ENCODE measurements around the gene MEG3.

The MEG3 gene

DNA sequence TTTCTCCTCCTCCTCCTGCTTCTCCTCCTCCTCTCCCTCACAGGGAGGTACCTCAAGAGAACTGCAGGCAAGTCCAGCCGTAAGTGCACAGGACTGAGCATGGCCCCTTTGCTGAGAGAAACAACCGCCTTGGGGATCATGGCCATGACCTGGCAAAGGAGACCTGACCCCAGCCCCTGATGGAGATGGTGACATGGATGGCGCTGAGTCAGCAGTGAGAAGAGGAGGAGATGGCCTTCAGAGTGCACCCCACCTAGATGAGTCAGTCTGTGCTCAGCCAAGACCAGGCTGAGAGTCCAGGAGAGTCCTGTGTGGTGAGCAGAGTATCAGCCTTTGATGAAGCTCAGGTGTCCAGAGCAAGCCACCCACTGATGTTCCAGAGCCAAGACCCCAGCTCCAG lies 36.4 kb downstream of the MEG3 start:
- DNase-seq (ENCODE audit: low read depth in 1 of 2, low spot score in 1 of 2) = no peak

DNA sequence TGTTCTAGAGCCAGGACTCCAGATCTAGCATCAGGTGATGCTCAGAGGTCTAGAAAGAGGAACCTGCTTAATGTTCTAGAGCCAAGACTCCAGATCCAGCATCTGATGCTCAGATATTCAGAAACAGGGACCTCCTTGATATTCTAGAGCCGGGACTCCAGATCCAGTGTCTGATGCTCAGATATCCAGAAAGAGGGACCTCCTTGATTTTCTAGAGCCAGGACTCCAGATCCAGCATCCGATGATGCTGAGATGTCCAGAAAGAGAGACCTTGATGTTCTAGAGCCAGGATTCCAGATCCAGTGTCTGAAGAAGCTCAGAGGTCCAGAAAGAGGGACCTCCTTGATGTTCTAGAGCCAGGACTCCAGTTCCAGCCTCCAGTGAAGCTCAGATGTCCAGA lies 36.9 kb downstream of the MEG3 start:
- no peak for DNase-seq (ENCODE audit: low read depth in 1 of 2, low spot score in 1 of 2)

DNA sequence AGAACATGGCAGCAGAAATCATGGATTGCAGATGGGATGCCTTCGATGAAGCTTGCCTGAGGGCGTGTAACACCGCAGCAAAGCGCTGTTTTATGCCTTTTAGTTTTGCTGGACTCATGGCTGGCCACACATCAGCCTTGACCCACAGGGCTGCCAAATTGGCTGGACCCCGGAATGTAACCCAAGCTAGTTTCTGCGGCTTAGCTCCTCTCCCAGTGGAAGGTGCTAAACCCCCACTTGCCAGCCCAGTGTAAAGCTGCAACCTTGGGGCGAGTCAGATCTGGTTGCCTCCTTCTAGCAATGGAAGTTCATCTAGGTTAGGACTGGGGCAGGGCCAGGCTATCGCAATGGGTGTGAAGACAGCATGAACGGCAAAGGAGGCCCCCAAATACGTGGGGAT lies 38.3 kb downstream of the MEG3 start:
- no peak for DNase-seq (ENCODE audit: low read depth in 1 of 2, low spot score in 1 of 2)

DNA sequence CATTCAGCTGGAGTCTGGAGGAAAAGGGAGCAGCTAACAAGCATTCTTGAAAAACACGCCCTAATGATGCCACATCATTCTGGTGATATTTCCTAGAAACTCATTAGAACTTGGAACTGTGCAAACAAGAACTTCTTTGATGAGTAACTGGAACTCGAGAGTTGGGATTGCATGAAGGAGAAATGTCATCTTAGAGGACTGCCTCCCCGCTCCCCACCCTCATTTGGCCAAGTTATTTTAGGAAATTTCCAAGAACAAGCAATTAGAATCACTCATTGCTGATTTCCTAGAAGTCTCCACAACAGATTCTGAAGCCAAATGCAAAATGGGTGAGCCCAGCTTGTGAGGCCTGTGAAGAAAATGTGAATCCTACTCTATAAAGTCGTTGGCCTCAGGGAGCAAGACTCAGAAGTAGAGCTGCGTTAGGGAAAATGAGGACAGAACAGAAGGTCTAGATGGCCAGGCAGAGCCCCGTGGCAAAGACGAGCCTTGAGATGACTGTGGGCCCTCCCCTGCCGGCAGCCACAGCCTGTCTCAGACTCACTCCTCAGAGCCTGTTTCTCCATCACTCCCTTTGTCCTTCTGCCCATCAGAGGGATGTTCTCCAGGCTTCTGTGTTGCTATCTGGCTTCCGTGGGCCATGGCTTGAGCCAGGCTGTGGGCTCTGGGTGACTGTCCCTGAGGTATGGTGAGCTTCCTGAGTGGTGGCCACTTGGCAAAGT lies 39.2 kb downstream of the MEG3 start:
- no peak for DNase-seq (ENCODE audit: low read depth in 1 of 2, low spot score in 1 of 2)

DNA sequence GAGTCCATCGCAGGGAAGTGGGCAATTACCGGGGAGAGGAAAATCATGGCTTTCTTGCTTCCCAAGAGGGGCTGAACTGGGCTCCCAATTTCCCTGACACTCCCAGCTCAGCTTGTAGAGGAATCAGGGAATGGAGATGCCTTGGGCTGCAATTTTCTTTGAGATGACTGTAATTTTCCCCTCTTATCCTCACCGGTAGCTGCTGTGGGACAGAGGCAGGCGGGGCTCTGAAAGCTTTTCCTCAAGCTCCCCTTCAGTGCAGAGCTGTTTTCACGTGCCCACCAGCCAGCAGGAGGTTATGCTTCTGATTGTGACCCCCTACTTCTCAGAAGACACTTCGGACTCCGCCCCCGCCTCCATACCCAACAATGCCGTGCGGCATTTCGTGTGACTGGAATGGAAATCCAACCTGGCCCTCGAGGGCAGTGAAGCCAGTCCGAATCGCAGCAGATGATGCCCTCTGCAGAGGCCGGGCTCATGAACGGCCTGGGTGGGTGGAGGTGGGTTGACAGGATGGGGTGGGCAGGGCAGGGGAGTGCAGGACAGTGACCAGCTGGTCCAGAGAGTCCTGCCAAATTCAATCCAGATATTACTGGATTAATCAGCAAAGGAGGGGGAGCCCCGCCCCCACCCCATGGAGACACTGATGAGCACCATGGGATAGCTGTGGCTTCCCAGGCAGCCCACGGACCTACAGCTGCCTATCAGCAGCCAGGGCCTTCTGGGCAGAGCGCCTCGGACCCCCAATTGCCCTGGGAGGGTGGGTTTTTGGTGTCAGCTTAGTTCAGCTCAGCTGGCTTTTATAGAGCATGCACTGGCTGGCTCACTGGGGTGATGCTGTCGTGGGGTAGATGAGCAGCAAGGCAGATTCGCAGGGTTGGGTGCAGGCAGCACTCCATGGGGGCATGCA lies 40.0 kb downstream of the MEG3 start:
- DNase-seq (ENCODE audit: low read depth in 1 of 2, low spot score in 1 of 2) = no peak

DNA sequence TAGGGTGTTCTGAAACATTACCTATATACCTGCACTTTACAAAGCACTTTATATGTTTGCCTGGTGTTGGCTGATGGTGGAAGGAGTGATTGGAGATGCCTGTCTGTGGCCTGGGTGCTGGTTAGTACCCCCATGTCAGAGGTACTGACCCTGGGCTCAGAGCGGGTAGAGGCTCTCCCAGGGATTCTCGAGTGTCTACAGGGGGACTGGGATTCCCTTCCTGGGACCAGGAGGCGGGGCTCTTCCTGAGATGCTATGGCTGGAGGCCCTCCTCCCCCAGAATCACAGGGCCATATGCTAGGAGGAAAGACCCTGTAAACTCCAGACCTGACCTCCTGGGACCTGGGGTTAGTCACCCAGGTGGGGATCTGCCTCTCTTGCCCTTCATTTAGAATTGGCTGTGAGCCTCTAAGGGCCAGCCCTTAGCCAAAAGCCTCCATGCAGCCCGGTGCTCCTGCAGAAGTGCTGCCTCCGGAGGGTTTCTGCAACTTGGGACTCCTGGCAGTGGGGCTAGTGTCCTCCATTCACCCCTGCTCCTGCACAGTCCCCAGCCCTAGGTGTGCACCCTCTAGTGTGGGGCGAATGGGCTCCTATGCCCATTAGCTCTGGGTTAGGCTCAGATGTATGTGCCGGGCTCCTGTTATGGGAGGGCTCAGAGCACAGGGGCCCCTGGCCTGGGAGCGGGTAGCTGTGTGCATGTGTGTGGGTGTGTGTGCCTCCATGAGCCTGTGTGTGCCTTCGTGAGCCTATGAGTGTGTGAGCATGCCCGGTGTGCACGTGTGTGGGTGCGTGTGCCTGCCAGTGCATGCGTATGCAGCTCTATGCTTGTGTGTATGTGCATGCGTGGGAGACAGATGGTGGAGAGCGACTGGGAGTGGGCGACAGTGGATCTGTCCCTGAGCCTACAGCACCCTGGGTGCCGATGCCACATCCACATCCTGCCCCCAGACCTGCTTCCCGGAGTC lies 41.0 kb downstream of the MEG3 start:
- no peak for DNase-seq (ENCODE audit: low read depth in 1 of 2, low spot score in 1 of 2)

DNA sequence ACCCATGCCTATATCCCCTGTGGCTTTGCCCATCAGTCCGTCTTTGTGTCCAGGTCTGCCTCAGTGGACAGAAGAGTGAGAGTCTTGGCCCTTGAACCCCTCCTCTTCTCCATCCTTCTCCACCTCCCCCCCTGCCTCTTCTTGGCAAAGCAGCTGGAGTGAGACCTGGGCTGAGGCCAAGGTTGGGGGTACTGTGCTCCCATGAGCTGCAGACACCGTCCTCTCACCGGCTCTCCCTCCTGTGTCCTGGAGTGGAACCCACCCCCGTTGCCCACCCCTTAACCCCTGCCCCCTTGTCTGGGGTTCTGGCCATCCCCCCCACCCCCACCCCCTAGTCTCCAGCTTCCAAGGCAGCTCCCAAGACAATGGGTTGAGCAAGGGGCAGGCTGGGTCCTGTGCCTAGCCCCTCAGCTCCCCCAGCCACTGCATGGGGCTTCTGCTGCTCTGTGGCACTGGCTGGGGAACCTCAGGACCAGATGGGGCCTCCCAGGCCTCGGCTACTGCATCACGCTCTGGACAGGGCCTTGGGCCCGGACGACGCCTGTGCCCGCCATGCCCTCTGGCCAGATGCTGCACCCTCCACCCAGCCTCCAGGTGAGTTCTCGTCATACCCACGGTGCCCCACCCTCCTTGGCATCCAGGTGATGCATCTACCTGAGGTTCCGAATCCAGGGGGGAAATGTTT lies 41.9 kb downstream of the MEG3 start:
- no peak for DNase-seq (ENCODE audit: low read depth in 1 of 2, low spot score in 1 of 2)

DNA sequence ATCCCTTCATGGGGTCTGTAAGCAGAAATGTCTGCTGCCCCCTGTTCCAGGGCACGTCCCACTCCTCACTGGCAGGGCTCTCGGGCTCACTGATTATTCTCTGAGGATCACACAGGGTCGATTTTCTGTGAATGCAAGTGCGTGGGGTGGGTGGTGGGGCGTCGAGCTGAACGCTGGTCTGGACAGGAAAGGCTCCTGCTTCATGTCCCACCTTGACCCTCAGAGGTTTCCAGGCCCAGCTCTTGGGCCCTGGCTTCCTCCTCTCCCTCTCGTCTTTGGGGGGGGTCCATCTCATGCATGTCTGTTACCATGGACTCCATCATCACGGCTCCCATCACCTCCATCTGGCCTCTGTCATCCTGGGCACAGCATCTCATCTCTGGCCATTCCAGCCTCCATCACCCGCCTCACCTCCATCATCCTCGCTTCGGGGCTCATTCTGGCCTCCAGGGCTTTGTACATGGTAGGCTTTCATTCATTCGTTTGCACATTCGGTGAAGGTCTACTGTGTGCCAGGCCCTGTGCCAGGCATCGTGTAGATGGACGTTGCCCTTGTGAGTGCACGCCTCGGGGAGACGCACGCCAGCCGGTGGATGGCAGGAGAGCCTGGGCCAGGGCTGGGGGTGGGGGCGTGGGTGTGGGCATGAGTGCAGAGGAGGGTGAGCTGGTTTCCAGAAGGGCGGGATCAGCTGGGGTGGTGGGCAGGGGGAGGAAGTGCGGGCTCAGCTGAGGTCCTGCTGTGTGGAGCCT lies 42.9 kb downstream of the MEG3 start:
- no peak for DNase-seq (ENCODE audit: low read depth in 1 of 2, low spot score in 1 of 2)

DNA sequence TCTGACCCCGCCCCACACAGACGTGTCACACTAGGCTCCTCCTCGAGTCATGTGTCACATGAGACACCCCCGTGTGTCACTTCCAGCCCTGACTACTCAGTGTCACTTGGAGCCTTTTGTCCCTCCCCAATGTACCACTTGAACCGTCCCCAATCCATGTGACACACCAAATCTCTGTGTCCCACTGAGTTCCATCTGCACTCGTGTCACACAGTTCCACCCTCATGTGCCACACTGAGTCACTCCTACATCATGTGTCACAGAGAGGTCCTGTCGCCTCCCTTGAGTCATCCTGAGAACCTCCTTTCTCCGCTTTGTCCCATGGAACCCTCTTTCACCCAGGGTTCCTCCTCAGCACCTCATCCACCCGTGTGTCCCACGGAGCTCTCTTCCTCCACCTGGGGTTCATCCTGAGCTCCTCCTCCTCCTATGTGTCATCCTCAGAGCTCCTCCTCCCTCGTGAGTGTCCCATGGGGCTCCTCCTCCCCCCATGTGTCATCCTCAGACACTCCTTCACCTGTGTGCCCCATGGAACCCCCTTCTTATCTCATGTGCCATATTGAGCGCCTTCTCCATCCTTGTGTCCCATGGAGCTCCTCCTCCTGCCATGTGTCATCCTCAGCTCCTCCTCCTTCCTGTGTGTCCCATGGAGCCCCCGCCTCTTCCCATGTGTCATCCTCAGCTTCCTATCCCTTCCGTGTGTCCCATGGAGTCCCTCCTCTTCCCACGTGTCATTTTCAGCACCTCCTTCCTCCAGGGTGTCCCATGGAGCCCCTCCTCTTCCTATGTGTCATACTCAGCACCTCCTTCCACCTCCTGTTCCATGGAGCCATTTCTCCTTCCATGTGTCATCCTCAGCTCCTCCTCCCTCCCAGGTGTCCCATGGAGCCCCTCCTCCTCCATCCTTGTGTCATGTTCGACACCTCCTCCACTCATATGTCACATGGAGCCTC lies 45.6 kb downstream of the MEG3 start:
- DNase-seq (ENCODE audit: low read depth in 1 of 2, low spot score in 1 of 2) = no peak

DNA sequence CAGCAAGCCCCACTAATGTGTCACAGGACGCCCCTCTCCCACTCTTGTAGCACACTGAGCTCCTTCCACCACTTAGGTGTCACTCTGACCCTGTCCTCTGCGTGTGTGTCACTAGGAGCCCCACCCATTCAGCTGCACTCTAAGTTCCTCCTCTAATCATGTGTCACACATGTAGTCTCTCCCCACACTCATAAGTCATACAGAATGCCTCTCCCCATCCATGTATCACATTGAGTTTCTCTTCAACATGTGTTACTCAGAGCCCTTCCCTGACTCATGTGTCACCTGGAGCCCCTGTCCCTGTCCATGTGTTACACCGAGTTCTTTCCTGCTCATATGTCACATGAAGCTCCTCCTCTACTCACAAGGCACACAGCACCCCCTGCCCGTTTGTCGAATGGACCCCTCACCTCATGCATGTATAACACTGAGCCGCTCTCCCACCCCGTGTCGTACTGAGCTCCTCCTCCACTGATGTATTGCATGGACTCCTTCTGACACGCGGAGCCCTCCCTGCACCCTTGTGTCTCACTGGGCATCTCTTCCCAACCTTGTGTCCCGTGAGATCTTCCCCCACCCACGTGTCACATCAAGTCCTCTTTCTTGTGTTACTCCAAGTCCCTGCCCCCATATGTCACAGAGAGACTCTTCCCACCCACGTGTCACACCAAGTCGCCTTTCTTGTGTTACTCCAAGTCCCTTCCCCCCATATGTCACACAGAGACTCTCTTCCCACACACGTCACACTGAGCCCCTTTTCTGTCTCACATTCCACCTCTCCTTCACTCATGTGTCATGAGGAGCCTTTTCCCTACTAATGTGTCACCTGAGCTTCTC lies 46.6 kb downstream of the MEG3 start:
- no peak for DNase-seq (ENCODE audit: low read depth in 1 of 2, low spot score in 1 of 2)

DNA sequence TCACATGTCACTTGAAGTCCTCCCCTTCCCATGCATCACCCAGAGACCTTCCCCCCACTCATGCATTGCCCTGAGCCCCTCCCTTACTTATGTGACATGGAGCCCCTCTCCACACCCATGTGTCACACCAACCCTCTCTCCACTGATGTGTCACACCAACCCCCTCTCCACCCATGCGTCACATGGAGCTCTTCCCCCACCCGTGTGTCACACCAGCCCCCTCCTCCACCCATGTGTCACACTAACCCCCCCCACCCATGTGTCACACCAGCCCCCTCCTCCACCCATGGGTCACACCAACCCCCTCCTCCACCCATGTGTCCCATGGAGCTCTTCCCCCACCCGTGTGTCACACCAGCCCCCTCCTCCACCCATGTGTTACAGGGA lies 47.2 kb downstream of the MEG3 start:
- DNase-seq (ENCODE audit: low read depth in 1 of 2, low spot score in 1 of 2) = no peak

DNA sequence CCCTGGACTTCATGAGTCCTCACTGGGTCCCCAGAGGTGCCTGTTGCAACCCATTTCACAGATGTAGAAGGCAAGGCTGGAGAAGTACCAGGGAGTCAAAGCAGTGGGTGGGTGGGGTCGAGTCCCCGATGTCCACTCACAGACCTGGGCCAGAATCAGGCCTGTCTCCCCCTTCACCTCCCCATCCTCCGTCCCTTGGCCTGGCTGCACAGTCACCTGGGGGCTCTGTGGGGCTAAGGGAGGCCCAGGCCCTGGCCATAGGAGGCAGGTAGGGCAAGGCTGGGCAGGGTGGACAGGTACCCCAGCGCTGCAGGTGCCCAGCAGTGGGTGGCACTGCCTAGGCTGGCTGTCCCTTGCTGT lies 48.1 kb downstream of the MEG3 start:
- no peak for DNase-seq (ENCODE audit: low read depth in 1 of 2, low spot score in 1 of 2)

DNA sequence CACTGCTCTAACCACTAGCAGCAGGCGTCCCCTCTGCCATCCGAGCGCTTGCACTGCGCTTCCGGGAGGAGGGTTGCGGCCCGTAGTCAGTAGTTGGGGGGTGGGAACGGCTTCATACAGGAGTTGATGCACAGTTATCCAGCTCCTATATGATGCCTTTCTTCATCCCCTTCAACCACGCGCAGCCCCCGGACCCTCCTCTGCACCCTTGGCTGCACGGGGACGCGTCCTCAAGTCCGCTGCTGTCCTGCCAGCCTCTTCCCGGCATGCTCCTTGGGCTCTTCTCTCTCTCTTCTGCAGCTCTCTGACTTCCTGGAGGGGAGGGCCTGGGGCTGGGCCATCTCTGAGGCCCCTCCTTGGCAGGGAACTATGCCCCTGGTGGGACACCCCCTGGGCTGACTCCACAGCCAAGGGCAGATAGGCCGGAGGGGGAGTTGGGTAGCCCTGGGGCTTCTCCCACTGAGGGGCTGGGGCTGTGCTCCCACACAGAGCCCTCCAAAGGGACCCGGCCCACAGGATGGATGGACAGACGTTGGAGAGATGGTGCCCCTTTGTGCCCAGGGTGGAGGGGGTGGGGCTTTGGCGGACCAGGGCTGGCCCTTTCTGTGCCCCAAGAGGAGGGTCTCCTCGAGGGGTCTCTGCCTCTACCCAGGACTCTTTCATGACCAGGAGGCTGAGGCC lies 48.6 kb downstream of the MEG3 start:
- no peak for DNase-seq (ENCODE audit: low read depth in 1 of 2, low spot score in 1 of 2)

DNA sequence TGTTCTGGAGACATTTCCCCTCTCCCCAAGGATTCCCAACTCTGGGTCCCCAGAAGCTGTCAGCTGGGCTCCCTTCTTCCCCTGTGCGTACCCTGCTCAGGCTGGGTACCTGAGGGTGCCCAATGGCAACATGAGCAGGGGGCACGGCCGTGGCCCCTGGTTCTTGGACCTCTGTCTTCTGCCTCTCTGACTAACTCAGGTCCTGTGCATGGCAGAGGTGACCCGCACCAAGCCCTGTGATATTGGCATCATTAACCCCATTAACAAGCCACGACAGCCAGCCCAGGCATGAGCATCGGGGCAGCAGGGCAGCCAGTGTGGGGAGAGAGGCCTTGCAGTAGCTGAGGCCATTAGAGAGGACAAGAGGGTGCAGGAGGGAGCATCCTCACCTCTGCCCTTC lies 49.2 kb downstream of the MEG3 start:
- no peak for DNase-seq (ENCODE audit: low read depth in 1 of 2, low spot score in 1 of 2)

DNA sequence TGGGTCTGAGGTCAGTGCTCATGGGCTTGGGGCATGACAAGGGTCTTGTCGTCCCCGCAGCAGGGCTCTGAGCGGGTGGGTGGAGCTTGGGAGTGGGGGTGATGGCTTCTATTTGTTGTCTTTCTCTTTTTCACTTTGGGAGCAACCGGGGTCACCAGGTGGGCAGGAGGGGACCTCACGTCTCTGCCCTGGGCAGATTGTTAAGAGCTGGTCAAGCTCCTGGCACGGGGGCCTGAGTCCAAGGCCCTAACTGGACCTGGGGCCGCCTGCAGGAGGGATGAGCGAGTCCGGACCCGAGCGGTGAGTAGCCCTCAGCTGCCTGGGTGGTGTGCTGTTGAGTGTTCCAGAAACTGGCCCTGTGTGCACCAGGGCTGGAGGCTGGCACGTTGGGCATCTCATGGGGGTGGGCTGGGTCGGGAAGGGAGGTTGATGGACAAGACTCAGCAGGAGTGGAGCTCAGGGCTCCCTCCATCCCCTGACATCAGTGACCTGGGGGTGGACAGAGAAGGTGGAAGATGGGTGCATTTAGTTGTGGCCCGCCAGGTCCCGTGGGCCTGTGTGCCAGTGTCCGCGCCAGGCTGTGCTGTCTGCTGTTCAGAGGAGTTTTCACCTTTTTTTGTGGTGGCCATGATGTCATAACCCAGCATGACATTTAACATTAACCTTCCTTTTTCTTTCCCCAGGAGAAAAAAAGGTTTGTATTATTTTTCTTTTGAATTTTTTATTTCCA lies 50.1 kb downstream of the MEG3 start:
- no peak for DNase-seq (ENCODE audit: low read depth in 1 of 2, low spot score in 1 of 2)

DNA sequence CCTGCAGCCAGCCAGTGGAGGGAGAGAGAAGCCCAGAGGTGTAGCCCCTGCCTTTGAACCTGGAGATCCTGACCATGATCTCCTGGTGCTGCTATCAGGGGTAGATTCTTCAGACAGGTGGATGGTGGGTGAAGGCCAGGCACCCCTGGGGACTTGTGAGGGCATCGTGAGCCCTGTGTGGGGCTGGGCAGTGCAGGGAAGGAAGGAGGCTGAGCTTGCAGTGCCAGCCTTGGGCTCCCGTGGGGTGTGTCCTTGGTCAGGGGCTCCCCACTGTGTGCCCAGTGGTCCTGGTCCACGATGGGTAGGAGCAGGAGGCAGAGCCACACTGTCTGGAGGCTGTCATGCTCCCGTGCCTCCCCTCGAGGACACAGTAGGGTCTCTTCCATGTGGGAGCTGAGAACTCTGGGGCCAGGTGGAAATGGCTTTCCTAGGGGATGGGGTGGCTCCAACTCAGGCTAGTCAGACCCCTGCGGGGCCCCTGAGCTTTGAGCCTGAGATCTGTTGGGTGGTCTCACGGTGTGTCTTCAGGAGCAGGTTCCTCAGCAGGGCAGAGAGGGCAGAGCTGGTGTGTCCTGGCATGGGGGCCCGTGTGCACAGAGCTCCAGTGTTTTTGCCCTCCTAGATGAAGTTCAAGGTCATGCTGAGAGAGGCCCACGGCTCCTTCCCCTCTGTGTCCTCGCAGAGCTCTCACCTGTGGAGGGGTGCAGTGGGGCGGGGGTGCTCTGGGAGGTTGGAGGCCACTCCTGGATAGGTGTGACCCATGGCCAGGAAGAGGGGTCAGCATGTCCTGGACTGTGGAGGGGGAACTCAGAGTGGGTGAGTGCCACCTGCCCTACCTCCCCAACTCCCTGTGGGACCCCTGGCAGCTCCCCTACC lies 52.6 kb downstream of the MEG3 start:
- no peak for DNase-seq (ENCODE audit: low read depth in 1 of 2, low spot score in 1 of 2)
